Measurements from ENCODE around the gene TRPM2.

DNA sequence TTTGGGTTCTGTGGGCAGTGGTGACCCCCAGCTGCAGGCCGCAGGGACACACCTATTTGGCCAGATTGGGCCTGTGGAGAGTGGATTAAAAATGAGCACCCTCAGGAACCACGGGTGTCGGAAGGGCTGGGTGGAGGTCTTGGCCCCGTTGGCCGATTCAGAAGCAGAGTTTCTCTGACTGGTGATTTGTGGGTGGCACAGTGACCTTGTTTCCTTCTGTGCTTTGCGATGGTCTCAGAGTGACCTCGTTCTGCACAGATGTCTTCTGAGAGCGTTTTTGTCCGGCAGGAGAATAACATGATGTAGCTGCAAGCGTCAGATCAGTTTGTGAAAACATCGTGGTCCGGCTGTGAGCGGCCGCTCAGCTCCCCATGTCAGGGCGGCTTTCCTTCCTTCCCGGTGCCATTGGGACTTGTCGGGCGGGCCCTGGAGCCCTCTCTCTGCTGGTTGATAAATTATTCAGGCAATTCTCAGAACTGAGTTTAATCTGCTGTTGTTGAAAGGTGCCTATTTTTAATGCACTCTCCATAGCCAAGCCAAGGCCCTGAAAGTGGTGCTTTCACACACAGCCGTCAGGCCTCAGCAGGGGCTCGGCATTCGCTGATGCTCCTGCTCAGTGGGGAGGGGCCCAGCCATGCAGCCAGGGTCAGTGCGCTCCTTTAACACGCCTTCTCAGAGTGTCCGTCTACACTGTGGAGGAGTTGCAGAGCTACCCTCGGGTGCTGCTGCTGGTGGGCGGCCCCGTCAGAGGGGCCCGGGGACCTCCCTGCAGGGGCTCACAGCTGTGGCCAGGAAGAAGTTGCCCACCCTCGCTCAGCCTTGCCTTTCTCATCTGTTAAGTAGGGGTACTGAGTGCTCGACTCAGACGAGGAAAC, 26.8 kb downstream of the TRPM2 start:
- no peak for TF ChIP-seq POLR2A (IDR thresholded peaks at IDR 0.05)
- TF ChIP-seq, protein P1, sequence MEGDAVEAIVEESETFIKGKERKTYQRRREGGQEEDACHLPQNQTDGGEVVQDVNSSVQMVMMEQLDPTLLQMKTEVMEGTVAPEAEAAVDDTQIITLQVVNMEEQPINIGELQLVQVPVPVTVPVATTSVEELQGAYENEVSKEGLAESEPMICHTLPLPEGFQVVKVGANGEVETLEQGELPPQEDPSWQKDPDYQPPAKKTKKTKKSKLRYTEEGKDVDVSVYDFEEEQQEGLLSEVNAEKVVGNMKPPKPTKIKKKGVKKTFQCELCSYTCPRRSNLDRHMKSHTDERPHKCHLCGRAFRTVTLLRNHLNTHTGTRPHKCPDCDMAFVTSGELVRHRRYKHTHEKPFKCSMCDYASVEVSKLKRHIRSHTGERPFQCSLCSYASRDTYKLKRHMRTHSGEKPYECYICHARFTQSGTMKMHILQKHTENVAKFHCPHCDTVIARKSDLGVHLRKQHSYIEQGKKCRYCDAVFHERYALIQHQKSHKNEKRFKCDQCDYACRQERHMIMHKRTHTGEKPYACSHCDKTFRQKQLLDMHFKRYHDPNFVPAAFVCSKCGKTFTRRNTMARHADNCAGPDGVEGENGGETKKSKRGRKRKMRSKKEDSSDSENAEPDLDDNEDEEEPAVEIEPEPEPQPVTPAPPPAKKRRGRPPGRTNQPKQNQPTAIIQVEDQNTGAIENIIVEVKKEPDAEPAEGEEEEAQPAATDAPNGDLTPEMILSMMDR (IDR thresholded peaks at IDR 0.05) = no peak

Measured in prostate gland (tissue), 2 donors.